ENCODE results near the gene TBC1D7. TPM values are rescaled to one million over a fixed set of nuclear protein-coding genes. Genes with fewer than 3 reads are reported as not detected.
A peak's percentile ranks its signal among the peaks of the same experiment; 100 is the strongest.

TBC1D7 gene
- total RNA-seq (10 to 100 TPM; 14.8 to 34.6 (median 17.0) TPM), polyA plus RNA-seq (10 to 100 TPM; 11.7 to 14.8 TPM), total RNA-seq (12.5 reads per million, percentile 40 among the genes with 10 or more reads in this experiment)

DNA sequence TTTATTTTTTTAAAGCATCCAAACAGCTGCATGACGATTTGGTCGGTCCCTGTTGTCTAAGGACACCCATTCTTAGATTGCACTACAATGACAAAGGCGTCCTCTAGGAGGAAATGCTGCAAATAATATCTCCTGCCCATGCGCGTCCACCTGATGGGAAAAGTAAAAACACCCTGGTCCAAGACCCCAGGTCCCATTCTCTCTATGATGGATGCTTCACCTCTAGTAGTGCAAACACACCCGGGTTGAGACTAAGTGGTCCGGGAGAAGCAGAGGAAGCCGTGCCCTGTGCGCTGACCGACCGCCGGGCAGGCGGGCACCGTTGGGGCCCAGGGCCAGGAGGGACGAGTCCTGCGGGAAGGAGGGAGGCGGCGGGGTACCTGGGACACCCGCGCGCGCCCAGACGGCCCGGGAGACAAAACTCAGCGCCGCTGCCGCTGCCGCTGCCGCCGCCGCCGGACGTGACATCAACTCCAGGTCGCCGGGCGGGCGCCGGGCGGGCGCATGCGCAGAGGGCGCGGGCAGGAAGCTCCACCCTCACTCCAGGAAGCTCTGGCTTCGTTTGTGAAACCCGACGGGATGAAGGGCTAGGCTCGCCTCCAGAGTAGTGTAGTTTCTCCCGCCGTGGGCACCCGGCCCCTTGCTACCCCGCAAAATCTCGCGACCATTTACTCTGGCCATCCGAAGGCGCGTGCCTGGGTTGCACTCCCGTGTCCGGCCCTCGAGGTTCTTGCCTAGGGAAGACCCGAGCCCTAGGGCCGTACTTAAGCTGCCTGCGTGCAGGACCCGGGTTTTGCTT, at the start of gene TBC1D7:
TSS of gene TBC1D7 (minus strand) at position 462 of the 799 bp plus-strand sequence. CDS start 1,639 bp downstream, outside the sequence.
- ATAC-seq (peak; percentile 92), DNase-seq (peak; percentile 89 to 97 (median 93))
- Histone ChIP-seq H3K27ac (ENCODE audit: low read depth, low read length) (peak within 1 kb of the TSS; percentile 97), H3K4me3 (ENCODE audit: low read length) (peak within 1 kb of the TSS; percentile 99), H3K9me3 (ENCODE audit: control insufficient read depth in 2 of 3, low read length in 3 of 3) (no peaks in the 10 kb centered on the region), H3K36me3 (ENCODE audit: control insufficient read depth in 2 of 3, insufficient read depth in 3 of 3, low read length in 3 of 3) (peaks cover 0 to 17% (median 6%) of the 10 kb centered on the region in 3 experiments), H3K4me1 (ENCODE audit: control insufficient read depth in 2 of 2, insufficient read depth in 2 of 2, low read length in 2 of 2) (peaks cover 5 to 15% of the 10 kb centered on the region in 2 donors), H3K27me3 (ENCODE audit: control insufficient read depth in 2 of 2, insufficient read depth in 2 of 2, low read length in 2 of 2) (no peaks in the 10 kb centered on the region)
- Mint-ChIP-seq H3K27ac (peak within 1 kb of the TSS; percentile 94 to 99 (median 97)), H3K9me3 (no peaks in the 10 kb centered on the region), H3K36me3 (peaks cover 4 to 22% (median 6%) of the 10 kb centered on the region in 5 donors), H3K27me3 (no peaks in the 10 kb centered on the region), H3K4me1 (peaks cover 5 to 34% (median 31%) of the 10 kb centered on the region in 7 donors), H3K4me3 (peak within 1 kb of the TSS; percentile 83 to 96 (median 91))
- ChIA-PET POLR2A (interaction anchor here (0.9 to 2.7 kb wide), 11 partner anchors 8 to 485 kb away, joined by 3 to 25 read pairs (median 4); partner anchors contain the start of genes GFOD1, NOL7 and SIRT5), CTCF (interaction anchor here (0.7 to 1.5 kb wide), 4 partner anchors 10 to 247 kb away, joined by 3 to 4 read pairs (median 4); no protein-coding TSS in a partner anchor)
- intact Hi-C loops (cut with micrococcal nuclease) = loop anchor here (1.0 to 10.0 kb wide), 19 partner anchors 25 to 1946 kb away; partner anchors contain the start of genes MCUR1 (in 2 of the 2), NOL7 (in 2 of the 2), CD83 (in 1 of the 2) and GFOD1 (in 1 of the 2)

- Mint-ChIP-seq H3K27me3 (no peaks in the 10 kb centered on the region), H3K4me1 (peaks cover 0 to 24% (median 2%) of the 10 kb centered on the region in 7 donors), H3K4me3 (no peak overlapping the region), H3K36me3 (peaks cover 0 to 9% (median 0%) of the 10 kb centered on the region in 5 donors), H3K9me3 (peaks cover 0 to 4% (median 0%) of the 10 kb centered on the region in 11 donors), H3K27ac (no peak overlapping the region)
- CTCF ChIA-PET = no interaction called here
- H3K4me3 ChIP-seq (ENCODE audit: low read length) = no peak overlapping the region
- DNase-seq (no peak), ATAC-seq (no peak)
- H3K27me3 ChIP-seq (ENCODE audit: control insufficient read depth in 2 of 2, insufficient read depth in 2 of 2, low read length in 2 of 2) = no peaks in the 10 kb centered on the region
- no peaks in the 10 kb centered on the region for H3K9me3 ChIP-seq (ENCODE audit: control insufficient read depth in 2 of 3, low read length in 3 of 3)
- intact Hi-C loops (cut with micrococcal nuclease) = no loop called here
- H3K27ac ChIP-seq (ENCODE audit: low read depth, low read length) = no peak overlapping the region
- no peaks in the 10 kb centered on the region for H3K36me3 ChIP-seq (ENCODE audit: control insufficient read depth in 2 of 3, insufficient read depth in 3 of 3, low read length in 3 of 3)
- POLR2A ChIA-PET = no interaction called here
- H3K4me1 ChIP-seq (ENCODE audit: control insufficient read depth in 2 of 2, insufficient read depth in 2 of 2, low read length in 2 of 2) = peaks cover 0 to 9% of the 10 kb centered on the region in 2 donors
These were observed 48.9 kb upstream of the TBC1D7 start for GRCh38 chr6:13377054-13377758.

GRCh38 chr6:13375360-13375878, 47.1 kb upstream of the TBC1D7 start:
- POLR2A ChIA-PET = no interaction called here
- CTCF ChIA-PET = no interaction called here
- H3K4me1 ChIP-seq (ENCODE audit: control insufficient read depth in 2 of 2, insufficient read depth in 2 of 2, low read length in 2 of 2) = peaks cover 0 to 9% of the 10 kb centered on the region in 2 donors
- Mint-ChIP-seq H3K4me3 (no peak overlapping the region), H3K36me3 (peaks cover 0 to 5% (median 0%) of the 10 kb centered on the region in 5 donors), H3K4me1 (peaks cover 0 to 24% (median 2%) of the 10 kb centered on the region in 7 donors), H3K9me3 (no peaks in the 10 kb centered on the region), H3K27ac (peak overlapping the region in 1 of 9 donors; percentile 26), H3K27me3 (no peaks in the 10 kb centered on the region)
- no peaks in the 10 kb centered on the region for H3K9me3 ChIP-seq (ENCODE audit: control insufficient read depth in 2 of 3, low read length in 3 of 3)
- peak; percentile 29 for ATAC-seq
- H3K4me3 ChIP-seq (ENCODE audit: low read length) = peak overlapping the region; percentile 7
- H3K36me3 ChIP-seq (ENCODE audit: control insufficient read depth in 2 of 3, insufficient read depth in 3 of 3, low read length in 3 of 3) = no peaks in the 10 kb centered on the region
- intact Hi-C loops (cut with micrococcal nuclease) = no loop called here
- H3K27me3 ChIP-seq (ENCODE audit: control insufficient read depth in 2 of 2, insufficient read depth in 2 of 2, low read length in 2 of 2) = no peaks in the 10 kb centered on the region
- no peak overlapping the region for H3K27ac ChIP-seq (ENCODE audit: low read depth, low read length)
- peak in 1 of 9 donors; percentile 35 for DNase-seq

GRCh38 chr6:13373919-13374318, 45.6 kb upstream of the TBC1D7 start:
- Mint-ChIP-seq H3K4me3 (no peak overlapping the region), H3K4me1 (peaks cover 0 to 24% (median 2%) of the 10 kb centered on the region in 7 donors), H3K27ac (no peak overlapping the region), H3K27me3 (no peaks in the 10 kb centered on the region), H3K9me3 (no peaks in the 10 kb centered on the region), H3K36me3 (peaks cover 0 to 5% (median 0%) of the 10 kb centered on the region in 5 donors)
- ATAC-seq (no peak), DNase-seq (no peak)
- H3K9me3 ChIP-seq (ENCODE audit: control insufficient read depth in 2 of 3, low read length in 3 of 3) = no peaks in the 10 kb centered on the region
- H3K4me1 ChIP-seq (ENCODE audit: control insufficient read depth in 2 of 2, insufficient read depth in 2 of 2, low read length in 2 of 2) = peaks cover 0 to 9% of the 10 kb centered on the region in 2 donors
- no peak overlapping the region for H3K4me3 ChIP-seq (ENCODE audit: low read length)
- no peaks in the 10 kb centered on the region for H3K27me3 ChIP-seq (ENCODE audit: control insufficient read depth in 2 of 2, insufficient read depth in 2 of 2, low read length in 2 of 2)
- H3K36me3 ChIP-seq (ENCODE audit: control insufficient read depth in 2 of 3, insufficient read depth in 3 of 3, low read length in 3 of 3) = no peaks in the 10 kb centered on the region
- intact Hi-C loops (cut with micrococcal nuclease) = loop anchor here (1.0 to 5.0 kb wide), 2 partner anchors 18 to 37 kb away; no protein-coding TSS in a partner anchor
- no peak overlapping the region for H3K27ac ChIP-seq (ENCODE audit: low read depth, low read length)
- ChIA-PET POLR2A (no interaction called here), CTCF (no interaction called here)

- Histone ChIP-seq H3K27ac (ENCODE audit: low read depth, low read length) (no peak overlapping the region), H3K4me3 (ENCODE audit: low read length) (no peak overlapping the region), H3K9me3 (ENCODE audit: control insufficient read depth in 2 of 3, low read length in 3 of 3) (no peaks in the 10 kb centered on the region), H3K36me3 (ENCODE audit: control insufficient read depth in 2 of 3, insufficient read depth in 3 of 3, low read length in 3 of 3) (no peaks in the 10 kb centered on the region), H3K4me1 (ENCODE audit: control insufficient read depth in 2 of 2, insufficient read depth in 2 of 2, low read length in 2 of 2) (peaks cover 0 to 9% of the 10 kb centered on the region in 2 donors), H3K27me3 (ENCODE audit: control insufficient read depth in 2 of 2, insufficient read depth in 2 of 2, low read length in 2 of 2) (no peaks in the 10 kb centered on the region)
- Mint-ChIP-seq H3K9me3 (no peaks in the 10 kb centered on the region), H3K27me3 (no peaks in the 10 kb centered on the region), H3K36me3 (peaks cover 0 to 5% (median 0%) of the 10 kb centered on the region in 5 donors), H3K4me1 (peaks cover 0 to 24% (median 2%) of the 10 kb centered on the region in 7 donors), H3K27ac (no peak overlapping the region), H3K4me3 (no peak overlapping the region)
- ATAC-seq (no peak), DNase-seq (no peak)
- ChIA-PET CTCF (no interaction called here), POLR2A (no interaction called here)
- intact Hi-C loops (cut with micrococcal nuclease) = loop anchor here (1.0 to 5.0 kb wide), 2 partner anchors 17 to 36 kb away; no protein-coding TSS in a partner anchor
These were observed 45.1 kb upstream of the TBC1D7 start for GRCh38 chr6:13373488-13373886.

All from naive thymus-derived CD4-positive, alpha-beta T cell (primary cell).